Measurements from ENCODE around the gene SVOP. TPM values are rescaled to one million over a fixed set of nuclear protein-coding genes. Genes with fewer than 3 reads are reported as not detected.

SVOP gene
- total and polyA plus RNA-seq, 2 donors (not counting 1 experiment from before 2014, with no cell fraction given), result not detected

GRCh38 chr12:109010259-109010658 lies 10.6 kb downstream of the SVOP start:
- no peak for DNase-seq (ENCODE audit: low read depth in 2 of 2)
- H3K4me1 ChIP-seq (ENCODE audit: control insufficient read depth, extremely low read depth, insufficient read depth, low read length), result no peaks in the 10 kb centered on the region
- no peaks in the 10 kb centered on the region for H4K20me1 ChIP-seq (ENCODE audit: control insufficient read depth, extremely low read depth, insufficient read depth, low read length)
- no peaks in the 10 kb centered on the region for H3K36me3 ChIP-seq (ENCODE audit: control insufficient read depth, insufficient read depth, low read length)
- H2AFZ ChIP-seq (ENCODE audit: low read length), result no peak overlapping the region
- TF ChIP-seq CTCF (conservative IDR thresholded peaks at IDR 0.05 in 1 of 2, IDR thresholded peaks at IDR 0.05 in 1 of 2; ENCODE audit: low read depth in 1 of 2, low read length in 2 of 2) (no peak), EZH2 (IDR thresholded peaks at IDR 0.05; ENCODE audit: low read length, missing control alignments) (no peak)
- H3K27ac ChIP-seq (ENCODE audit: insufficient read depth, low read length), result no peak overlapping the region
- no peak overlapping the region for H3K4me3 ChIP-seq (replicated peaks in 1 of 4; ENCODE audit: control extremely low read depth in 1 of 4, insufficient read depth in 1 of 4, low read depth in 3 of 4, low read length in 4 of 4)
- no peak overlapping the region for H3K9ac ChIP-seq (ENCODE audit: insufficient read depth, low read length)
- no peaks in the 10 kb centered on the region for H3K79me2 ChIP-seq (ENCODE audit: control insufficient read depth, insufficient read depth, low read length)
- no peak overlapping the region for H3K4me2 ChIP-seq (ENCODE audit: extremely low read depth, insufficient read depth, low read length)
- H3K9me3 ChIP-seq (ENCODE audit: control insufficient read depth, insufficient read depth, low read depth, low read length), result no peaks in the 10 kb centered on the region
- no peaks in the 10 kb centered on the region for H3K27me3 ChIP-seq (ENCODE audit: control insufficient read depth, insufficient read depth, low read length)

GRCh38 chr12:109009766-109010165 lies 11.1 kb downstream of the SVOP start:
- H3K36me3 ChIP-seq (ENCODE audit: control insufficient read depth, insufficient read depth, low read length), result no peaks in the 10 kb centered on the region
- no peak overlapping the region for H2AFZ ChIP-seq (ENCODE audit: low read length)
- DNase-seq (ENCODE audit: low read depth in 2 of 2), result no peak
- H3K79me2 ChIP-seq (ENCODE audit: control insufficient read depth, insufficient read depth, low read length), result no peaks in the 10 kb centered on the region
- no peak overlapping the region for H3K27ac ChIP-seq (ENCODE audit: insufficient read depth, low read length)
- no peaks in the 10 kb centered on the region for H3K4me1 ChIP-seq (ENCODE audit: control insufficient read depth, extremely low read depth, insufficient read depth, low read length)
- no peak overlapping the region for H3K9ac ChIP-seq (ENCODE audit: insufficient read depth, low read length)
- no peaks in the 10 kb centered on the region for H4K20me1 ChIP-seq (ENCODE audit: control insufficient read depth, extremely low read depth, insufficient read depth, low read length)
- no peak for TF ChIP-seq CTCF (conservative IDR thresholded peaks at IDR 0.05 in 1 of 2, IDR thresholded peaks at IDR 0.05 in 1 of 2; ENCODE audit: low read depth in 1 of 2, low read length in 2 of 2)
- no peak for TF ChIP-seq EZH2 (IDR thresholded peaks at IDR 0.05; ENCODE audit: low read length, missing control alignments)
- no peaks in the 10 kb centered on the region for H3K27me3 ChIP-seq (ENCODE audit: control insufficient read depth, insufficient read depth, low read length)
- no peak overlapping the region for H3K4me2 ChIP-seq (ENCODE audit: extremely low read depth, insufficient read depth, low read length)
- no peak overlapping the region for H3K4me3 ChIP-seq (replicated peaks in 1 of 4; ENCODE audit: control extremely low read depth in 1 of 4, insufficient read depth in 1 of 4, low read depth in 3 of 4, low read length in 4 of 4)
- no peaks in the 10 kb centered on the region for H3K9me3 ChIP-seq (ENCODE audit: control insufficient read depth, insufficient read depth, low read depth, low read length)

GRCh38 chr12:109004017-109004416 lies 16.9 kb downstream of the SVOP start:
- DNase-seq (ENCODE audit: low read depth in 2 of 2), result no peak
- Histone ChIP-seq H3K9me3 (ENCODE audit: control insufficient read depth, insufficient read depth, low read depth, low read length) (no peaks in the 10 kb centered on the region), H3K4me3 (replicated peaks in 1 of 4; ENCODE audit: control extremely low read depth in 1 of 4, insufficient read depth in 1 of 4, low read depth in 3 of 4, low read length in 4 of 4) (no peak overlapping the region), H3K4me2 (ENCODE audit: extremely low read depth, insufficient read depth, low read length) (no peak overlapping the region), H3K79me2 (ENCODE audit: control insufficient read depth, insufficient read depth, low read length) (no peaks in the 10 kb centered on the region), H3K27me3 (ENCODE audit: control insufficient read depth, insufficient read depth, low read length) (no peaks in the 10 kb centered on the region), H3K4me1 (ENCODE audit: control insufficient read depth, extremely low read depth, insufficient read depth, low read length) (no peaks in the 10 kb centered on the region), H4K20me1 (ENCODE audit: control insufficient read depth, extremely low read depth, insufficient read depth, low read length) (no peaks in the 10 kb centered on the region), H3K27ac (ENCODE audit: insufficient read depth, low read length) (no peak overlapping the region), H2AFZ (ENCODE audit: low read length) (no peak overlapping the region), H3K36me3 (ENCODE audit: control insufficient read depth, insufficient read depth, low read length) (no peaks in the 10 kb centered on the region), H3K9ac (ENCODE audit: insufficient read depth, low read length) (no peak overlapping the region)
- TF ChIP-seq EZH2 (IDR thresholded peaks at IDR 0.05; ENCODE audit: low read length, missing control alignments), result no peak
- TF ChIP-seq CTCF (conservative IDR thresholded peaks at IDR 0.05 in 1 of 2, IDR thresholded peaks at IDR 0.05 in 1 of 2; ENCODE audit: low read depth in 1 of 2, low read length in 2 of 2), result no peak
